ENCODE results near the gene CINP. TPM values are rescaled to one million over a fixed set of nuclear protein-coding genes. Genes with fewer than 3 reads are reported as not detected.

The CINP gene
- total and polyA plus RNA-seq, 12 donors, result 38.3 to 92.6 (median 41.7) TPM

- TF ChIP-seq POLR2A (IDR thresholded peaks at IDR 0.05) (no peak), CTCF (IDR thresholded peaks at IDR 0.05) (no peak)
- Histone ChIP-seq H3K27ac (no peak overlapping the region), H3K9me3 (replicated peaks in 1 of 3) (no peaks in the 10 kb centered on the region), H3K4me3 (no peak overlapping the region), H3K4me1 (replicated peaks in 1 of 2) (no peaks in the 10 kb centered on the region), H3K27me3 (no peaks in the 10 kb centered on the region), H3K36me3 (replicated peaks in 1 of 2) (peaks cover 0 to 64% of the 10 kb centered on the region in 2 donors)
- intact Hi-C loops (cut with DNase I), result no loop called here
- 94 to 100% (median 96%) methylated on average over 2 to 8 of the region's 8 CpGs for WGBS, 4 donors
- no peak for DNase-seq
Measured at GRCh38 chr14:102341566-102341965, 21.1 kb downstream of the CINP start.

GRCh38 chr14:102338724-102339123 lies 24.0 kb downstream of the CINP start:
- Histone ChIP-seq H3K4me3 (no peak overlapping the region), H3K9me3 (replicated peaks in 1 of 3) (no peaks in the 10 kb centered on the region), H3K4me1 (replicated peaks in 1 of 2) (no peaks in the 10 kb centered on the region), H3K27ac (no peak overlapping the region), H3K36me3 (replicated peaks in 1 of 2) (peaks cover 0 to 66% of the 10 kb centered on the region in 2 donors), H3K27me3 (no peaks in the 10 kb centered on the region)
- intact Hi-C loops (cut with DNase I), result no loop called here
- no peak for DNase-seq
- 89 to 91% (median 90%) methylated on average over 9 of the region's 9 CpGs for WGBS, 4 donors
- TF ChIP-seq CTCF (IDR thresholded peaks at IDR 0.05), result no peak
- TF ChIP-seq POLR2A (IDR thresholded peaks at IDR 0.05), result no peak

GRCh38 chr14:102335163-102335562 lies 27.5 kb downstream of the CINP start:
- H3K4me3 ChIP-seq, result no peak overlapping the region
- H3K9me3 ChIP-seq (replicated peaks in 1 of 3), result no peaks in the 10 kb centered on the region
- intact Hi-C loops (cut with DNase I), result no loop called here
- H3K27me3 ChIP-seq, result no peaks in the 10 kb centered on the region
- H3K36me3 ChIP-seq (replicated peaks in 1 of 2), result peaks cover 0 to 48% of the 10 kb centered on the region in 2 donors
- 93 to 97% (median 96%) methylated on average over 3 to 7 of the region's 7 CpGs for WGBS, 4 donors
- TF ChIP-seq POLR2A (IDR thresholded peaks at IDR 0.05) (no peak), CTCF (IDR thresholded peaks at IDR 0.05) (no peak)
- no peak overlapping the region for H3K27ac ChIP-seq
- no peak for DNase-seq
- no peaks in the 10 kb centered on the region for H3K4me1 ChIP-seq (replicated peaks in 1 of 2)

GRCh38 chr14:102333795-102334705 lies 28.6 kb downstream of the CINP start:
- intact Hi-C loops (cut with DNase I), result no loop called here
- no peak overlapping the region for H3K4me3 ChIP-seq
- no peak overlapping the region for H3K27ac ChIP-seq
- WGBS, 4 donors, result 89 to 94% (median 92%) methylated on average over 10 to 13 of the region's 13 CpGs
- no peaks in the 10 kb centered on the region for H3K4me1 ChIP-seq (replicated peaks in 1 of 2)
- TF ChIP-seq CTCF (IDR thresholded peaks at IDR 0.05) (no peak), POLR2A (IDR thresholded peaks at IDR 0.05) (no peak)
- no peak for DNase-seq
- H3K27me3 ChIP-seq, result no peaks in the 10 kb centered on the region
- H3K36me3 ChIP-seq (replicated peaks in 1 of 2), result peaks cover 0 to 44% of the 10 kb centered on the region in 2 donors
- no peaks in the 10 kb centered on the region for H3K9me3 ChIP-seq (replicated peaks in 1 of 3)
